Naive thymus-derived CD4-positive, alpha-beta T cell (primary cell): Measurements from ENCODE around the gene TNFSF9. TPM values are rescaled to one million over a fixed set of nuclear protein-coding genes. Genes with fewer than 3 reads are reported as not detected.

Experiments used
- ATAC-seq: fragments of 150-1000 bp; cut with Tn5 transposase; 2 replicates; pipeline ENCODE4 v1.10.0; 2021; ENCODE audit warnings: mild to moderate bottlenecking, moderate library complexity
- CTCF ChIA-PET: fragments of 350-600 bp; sonication (Branson Sonifier 250); formaldehyde crosslinking; loops from one replicate; lab custom pipeline; 2021; ENCODE audit warnings: antibody characterized with exemption; lab: Charles Lee
- POLR2A ChIA-PET: fragments of 350-600 bp; sonication (Branson Sonifier 250); formaldehyde crosslinking; loops from one replicate; lab custom pipeline; 2021; ENCODE audit warnings: antibody characterized with exemption, inconsistent platforms; lab: Charles Lee
- DNase-seq, 9 donors: peaks; one replicate each; pipeline versions ENCODE4 v3.0.0 to v3.0.0-alpha.2; 2020 to 2022; ENCODE audit warnings: mixed read lengths in 1 of 9
- H3K27ac ChIP-seq: one replicate; pipeline ENCODE4 v1.7.0; 2013; ENCODE audit warnings: mild to moderate bottlenecking, low read depth, low read length, moderate library complexity
- H3K27me3 ChIP-seq, 2 donors: one replicate each; pipeline ENCODE4 v1.7.0; 2013; ENCODE audit warnings: low read length in 2 of 2, mild to moderate bottlenecking in 2 of 2, moderate library complexity in 2 of 2; ENCODE audit not compliant: control insufficient read depth in 2 of 2, insufficient read depth in 2 of 2
- H3K36me3 ChIP-seq, 3 experiments: 1 replicate in 2 of 3; 2 replicates in 1 of 3; pipeline ENCODE4 v1.7.0; 2013; ENCODE audit warnings: low read length in 3 of 3, mild to moderate bottlenecking in 3 of 3, moderate library complexity in 1 of 3; ENCODE audit not compliant: insufficient read depth in 3 of 3, control insufficient read depth in 2 of 3
- H3K4me1 ChIP-seq, 2 donors: one replicate each; pipeline ENCODE4 v1.7.0; 2013; ENCODE audit warnings: low read length in 2 of 2, mild to moderate bottlenecking in 2 of 2, moderate library complexity in 1 of 2; ENCODE audit not compliant: control insufficient read depth in 2 of 2, insufficient read depth in 2 of 2
- H3K4me3 ChIP-seq: 2 replicates; pipeline ENCODE4 v1.7.0; 2013; ENCODE audit warnings: mild to moderate bottlenecking, low read length
- H3K9me3 ChIP-seq, 3 experiments: 1 replicate in 2 of 3; 2 replicates in 1 of 3; pipeline ENCODE4 v1.7.0; 2013; ENCODE audit warnings: low read length in 3 of 3; ENCODE audit not compliant: control insufficient read depth in 2 of 3
- H3K27ac Mint-ChIP-seq, 9 donors: one replicate each; pipeline ENCODE4 v1.8.0; 2020 to 2022; ENCODE audit warnings: mixed read lengths in 9 of 9, mild to moderate bottlenecking in 8 of 9, moderate library complexity in 5 of 9, inconsistent platforms in 2 of 9
- H3K27me3 Mint-ChIP-seq, 5 donors: one replicate each; pipeline ENCODE4 v1.8.0; 2021 to 2022; ENCODE audit warnings: mixed read lengths in 5 of 5, mild to moderate bottlenecking in 1 of 5
- H3K36me3 Mint-ChIP-seq, 5 donors: one replicate each; pipeline ENCODE4 v1.8.0; 2020 to 2022; ENCODE audit warnings: mixed read lengths in 5 of 5, mild to moderate bottlenecking in 3 of 5, inconsistent platforms in 1 of 5
- H3K4me1 Mint-ChIP-seq, 7 donors: one replicate each; pipeline ENCODE4 v1.8.0; 2020 to 2022; ENCODE audit warnings: mixed read lengths in 7 of 7, mild to moderate bottlenecking in 3 of 7, inconsistent platforms in 1 of 7
- H3K4me3 Mint-ChIP-seq, 10 donors: one replicate each; pipeline ENCODE4 v1.8.0; 2020 to 2022; ENCODE audit warnings: mild to moderate bottlenecking in 10 of 10, mixed read lengths in 10 of 10, moderate library complexity in 6 of 10, inconsistent platforms in 2 of 10
- H3K9me3 Mint-ChIP-seq, 11 donors: one replicate each; pipeline ENCODE4 v1.8.0; 2020 to 2022; ENCODE audit warnings: mixed read lengths in 11 of 11, mild to moderate bottlenecking in 4 of 11, inconsistent platforms in 1 of 11, moderate library complexity in 1 of 11
- intact Hi-C, 2 donors: fragments of 100-400 bp; cut with micrococcal nuclease; formaldehyde crosslinking; loops; one replicate each; pipeline ENCODE4 v1.15.1; 2023
- polyA plus RNA-seq, 2 donors: library from polyadenylated mRNA; unstranded; fragments of 300-500 nt; fragmentation: Illumina TruSeq; gene quantifications; one replicate each; pipeline ENCODE4 v1.2.3, GENCODE V29; 2021
- total RNA-seq, 6 experiments: library from RNA in 5 of 6; stranded (reverse) in 5 of 6; gene quantifications; 1 replicate in 5 of 6; 2 replicates in 1 of 6; pipeline ENCODE4 v1.2.3 and lab custom pipeline; 2021 to 2026

TNFSF9 gene
- total and polyA plus RNA-seq, 7 experiments from 2014 or later, result 0.38 to 3.9 (median 3.0) TPM; not detected in 3

GRCh38 chr19:6529937-6530385 lies 865 bp upstream of the TNFSF9 start:
- Histone ChIP-seq H3K27ac (no peak overlapping the region), H3K36me3 (no peaks in the 10 kb centered on the region), H3K4me3 (no peak overlapping the region), H3K4me1 (peaks cover 20 to 24% of the 10 kb centered on the region in 2 donors), H3K9me3 (no peaks in the 10 kb centered on the region), H3K27me3 (peaks cover 0 to 16% of the 10 kb centered on the region in 2 donors)
- ATAC-seq, result no peak
- no peak for DNase-seq
- peaks cover 0 to 3% (median 0%) of the 10 kb centered on the region in 5 donors for H3K36me3 Mint-ChIP-seq
- H3K4me1 Mint-ChIP-seq, result peaks cover 30 to 42% (median 34%) of the 10 kb centered on the region in 7 donors
- H3K27ac Mint-ChIP-seq, result peak overlapping the region in 5 of 9 donors; percentile 46 to 85 (median 66)
- peaks cover 27 to 46% (median 28%) of the 10 kb centered on the region in 5 donors for H3K27me3 Mint-ChIP-seq
- POLR2A ChIA-PET, result interaction anchor here (1.7 kb wide), 1 partner anchor 22 kb away, joined by 4 read pairs; no protein-coding TSS in a partner anchor
- intact Hi-C loops, result loop anchor here (1.0 to 5.0 kb wide), 6 partner anchors 13 to 332 kb away; partner anchors contain the start of genes CD70 (in 1 of the 2), GPR108 (in 1 of the 2) and TRIP10 (in 1 of the 2)
- H3K4me3 Mint-ChIP-seq, result peak overlapping the region; percentile 6 to 93 (median 86)
- CTCF ChIA-PET, result no interaction called here
- peaks cover 0 to 4% (median 0%) of the 10 kb centered on the region in 11 donors for H3K9me3 Mint-ChIP-seq

GRCh38 chr19:6531163-6531955 lies 533 bp downstream of the TNFSF9 start:
- Mint-ChIP-seq H3K27ac (peak overlapping the region in 4 of 9 donors; percentile 23 to 82 (median 66)), H3K27me3 (peaks cover 27 to 46% (median 28%) of the 10 kb centered on the region in 5 donors), H3K9me3 (peaks cover 0 to 7% (median 0%) of the 10 kb centered on the region in 11 donors), H3K4me3 (peak overlapping the region; percentile 50 to 93 (median 84)), H3K4me1 (peaks cover 39 to 51% (median 45%) of the 10 kb centered on the region in 7 donors), H3K36me3 (peaks cover 0 to 8% (median 0%) of the 10 kb centered on the region in 5 donors)
- peak in 1 of 9 donors; percentile 16 for DNase-seq
- CTCF ChIA-PET, result no interaction called here
- H3K9me3 ChIP-seq, result no peaks in the 10 kb centered on the region
- peaks cover 27 to 35% of the 10 kb centered on the region in 2 donors for H3K4me1 ChIP-seq
- H3K4me3 ChIP-seq, result peak overlapping the region; percentile 36
- H3K36me3 ChIP-seq, result no peaks in the 10 kb centered on the region
- peak overlapping the region; percentile 58 for H3K27ac ChIP-seq
- H3K27me3 ChIP-seq, result peaks cover 0 to 16% of the 10 kb centered on the region in 2 donors
- ATAC-seq, result no peak
- intact Hi-C loops, result loop anchor here (2.0 to 5.0 kb wide), 5 partner anchors 15 to 331 kb away; partner anchors contain the start of genes CD70 (in 1 of the 2), GPR108 (in 1 of the 2) and TRIP10 (in 1 of the 2)
- POLR2A ChIA-PET, result interaction anchor here (0.5 to 1.7 kb wide), 2 partner anchors 19 to 21 kb away, joined by 4 read pairs; no protein-coding TSS in a partner anchor

DNA sequence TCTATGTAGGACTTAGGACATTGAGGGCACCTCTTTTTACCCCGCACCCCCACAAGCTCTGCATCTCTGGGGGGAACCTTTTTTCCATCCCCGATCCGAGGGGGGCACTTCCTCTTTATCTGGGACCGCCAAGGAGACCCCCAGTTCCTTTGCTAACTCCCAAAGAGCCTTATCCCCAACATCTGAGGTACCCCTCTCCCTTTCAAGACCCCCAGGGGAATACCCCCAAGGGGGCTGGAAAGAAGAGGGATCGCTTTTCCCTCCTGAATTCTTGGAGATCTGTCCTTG lies 1.1 kb downstream of the TNFSF9 start:
- H3K9me3 ChIP-seq, result no peaks in the 10 kb centered on the region
- H3K4me3 ChIP-seq, result peak overlapping the region; percentile 36
- Mint-ChIP-seq H3K27me3 (peaks cover 27 to 46% (median 28%) of the 10 kb centered on the region in 5 donors), H3K4me3 (peak overlapping the region; percentile 50 to 93 (median 82)), H3K27ac (peak overlapping the region in 4 of 9 donors; percentile 23 to 82 (median 66)), H3K9me3 (peaks cover 0 to 7% (median 0%) of the 10 kb centered on the region in 11 donors), H3K4me1 (peaks cover 44 to 56% (median 50%) of the 10 kb centered on the region in 7 donors), H3K36me3 (peaks cover 0 to 8% (median 0%) of the 10 kb centered on the region in 5 donors)
- H3K36me3 ChIP-seq, result no peaks in the 10 kb centered on the region
- ATAC-seq (no peak), DNase-seq (no peak)
- ChIA-PET CTCF (no interaction called here), POLR2A (interaction anchor here (1.7 kb wide), 1 partner anchor 20 kb away, joined by 4 read pairs; no protein-coding TSS in a partner anchor)
- no peak overlapping the region for H3K27ac ChIP-seq
- intact Hi-C loops, result loop anchor here (2.0 to 5.0 kb wide), 5 partner anchors 15 to 330 kb away; partner anchors contain the start of genes CD70 (in 1 of the 2), GPR108 (in 1 of the 2) and TRIP10 (in 1 of the 2)
- peaks cover 33 to 40% of the 10 kb centered on the region in 2 donors for H3K4me1 ChIP-seq
- H3K27me3 ChIP-seq, result peaks cover 0 to 16% of the 10 kb centered on the region in 2 donors

DNA sequence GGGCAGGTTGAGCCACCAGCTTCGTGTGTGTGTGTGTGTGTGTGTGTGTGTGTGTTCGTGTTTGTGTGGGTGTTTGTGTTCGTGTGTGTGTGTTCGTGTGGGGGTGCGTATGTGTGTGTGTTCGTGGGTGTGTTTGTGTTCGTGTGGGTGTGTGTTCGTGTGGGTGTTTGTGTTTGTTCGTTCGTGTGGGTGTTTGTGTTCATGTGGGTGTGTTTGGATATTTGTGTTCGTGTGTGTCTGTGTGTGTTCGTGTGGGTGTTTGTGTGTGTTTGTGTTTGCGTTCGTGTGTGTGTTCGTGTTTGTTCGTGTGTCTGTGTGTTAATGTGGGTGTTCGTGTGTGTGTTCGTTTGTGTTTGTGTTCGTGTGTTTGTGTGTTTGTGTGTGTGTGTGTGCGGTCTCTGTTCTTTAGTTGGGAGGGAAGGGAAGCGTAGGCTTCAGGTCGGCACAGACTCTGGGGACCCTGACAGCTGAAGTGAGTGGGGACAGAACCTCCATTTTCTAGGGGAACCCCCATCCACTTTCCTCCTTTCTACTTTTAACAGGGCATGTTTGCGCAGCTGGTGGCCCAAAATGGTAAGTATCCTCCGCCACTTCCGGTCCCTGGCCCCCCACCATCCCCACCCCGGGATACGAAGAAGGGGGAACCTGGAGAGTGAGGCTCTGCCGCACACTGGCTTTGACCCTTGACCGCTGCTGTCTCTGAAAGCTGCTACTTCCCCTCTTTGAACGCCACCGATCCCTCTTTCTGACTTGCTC lies 1.6 kb downstream of the TNFSF9 start:
- ChIA-PET POLR2A (interaction anchor here (0.5 kb wide), 1 partner anchor 40 kb away, joined by 3 read pairs; no protein-coding TSS in a partner anchor), CTCF (no interaction called here)
- no peak for DNase-seq

DNA sequence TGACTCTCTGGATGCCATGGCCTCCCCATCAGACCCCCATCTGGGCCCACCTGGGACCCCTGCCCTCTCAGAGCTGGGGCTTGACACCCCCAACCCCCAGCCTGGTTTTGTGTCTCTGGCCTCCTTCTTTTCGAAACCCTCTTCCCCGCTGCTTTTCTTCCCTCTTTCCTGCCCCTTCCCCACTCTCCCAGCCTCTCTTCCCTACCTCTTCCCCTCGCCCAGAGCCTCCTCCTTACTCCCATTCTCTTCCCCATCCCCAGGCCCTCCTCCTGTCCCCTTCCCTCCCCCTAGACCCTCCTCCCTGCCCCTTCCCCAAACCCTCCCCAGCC lies 2.1 kb downstream of the TNFSF9 start:
- H3K4me3 Mint-ChIP-seq, result peak overlapping the region; percentile 4 to 87 (median 78)
- CTCF ChIA-PET, result no interaction called here
- Histone ChIP-seq H3K36me3 (no peaks in the 10 kb centered on the region), H3K9me3 (no peaks in the 10 kb centered on the region), H3K4me1 (peaks cover 34 to 51% of the 10 kb centered on the region in 2 donors), H3K27ac (no peak overlapping the region), H3K27me3 (peaks cover 0 to 16% of the 10 kb centered on the region in 2 donors), H3K4me3 (no peak overlapping the region)
- POLR2A ChIA-PET, result interaction anchor here (0.5 kb wide), 1 partner anchor 41 kb away, joined by 3 read pairs; no protein-coding TSS in a partner anchor
- peaks cover 47 to 59% (median 55%) of the 10 kb centered on the region in 7 donors for H3K4me1 Mint-ChIP-seq
- peaks cover 0 to 7% (median 0%) of the 10 kb centered on the region in 11 donors for H3K9me3 Mint-ChIP-seq
- peaks cover 27 to 42% (median 28%) of the 10 kb centered on the region in 5 donors for H3K27me3 Mint-ChIP-seq
- peaks cover 0 to 10% (median 0%) of the 10 kb centered on the region in 5 donors for H3K36me3 Mint-ChIP-seq
- DNase-seq, result no peak
- peak overlapping the region in 1 of 9 donors; percentile 24 for H3K27ac Mint-ChIP-seq
- ATAC-seq, result no peak
- intact Hi-C loops, result loop anchor here (5.0 kb wide), 4 partner anchors 54 to 329 kb away; partner anchors contain the start of genes CD70 (in 1 of the 2), GPR108 (in 1 of the 2) and TRIP10 (in 1 of the 2)

More for the DNA sequence above, 1.6 kb downstream of the TNFSF9 start:
- intact Hi-C loops, result loop anchor here (5.0 kb wide), 4 partner anchors 55 to 330 kb away; partner anchors contain the start of genes CD70 (in 1 of the 2), GPR108 (in 1 of the 2) and TRIP10 (in 1 of the 2)
- Histone ChIP-seq H3K27ac (no peak overlapping the region), H3K36me3 (no peaks in the 10 kb centered on the region), H3K4me1 (peaks cover 34 to 46% of the 10 kb centered on the region in 2 donors), H3K27me3 (peaks cover 0 to 16% of the 10 kb centered on the region in 2 donors), H3K9me3 (no peaks in the 10 kb centered on the region), H3K4me3 (peak overlapping the region; percentile 36)
- peaks cover 27 to 46% (median 28%) of the 10 kb centered on the region in 5 donors for H3K27me3 Mint-ChIP-seq
- H3K9me3 Mint-ChIP-seq, result peaks cover 0 to 7% (median 0%) of the 10 kb centered on the region in 11 donors
- peaks cover 47 to 59% (median 55%) of the 10 kb centered on the region in 7 donors for H3K4me1 Mint-ChIP-seq
- peak overlapping the region; percentile 50 to 93 (median 82) for H3K4me3 Mint-ChIP-seq
- H3K27ac Mint-ChIP-seq, result peak overlapping the region in 3 of 9 donors; percentile 48 to 66 (median 49)
- no peak for ATAC-seq
- H3K36me3 Mint-ChIP-seq, result peaks cover 0 to 10% (median 0%) of the 10 kb centered on the region in 5 donors
